RPMI7951 (cell line): ENCODE measurements around the gene CSNK1G1. TPM values are rescaled to one million over a fixed set of nuclear protein-coding genes. Genes with fewer than 3 reads are reported as not detected.
A peak's percentile ranks its signal among the peaks of the same experiment; 100 is the strongest.

Source experiments
- DNase-seq: peaks from one replicate; pipeline ENCODE4 v3.0.0-alpha.2; 2012; ENCODE audit warnings: low read depth
- total RNA-seq: library from RNA; depleted of rRNA; stranded (reverse); fragments of >200 nt; shearing (Covaris generic); gene quantifications from 2 replicates; pipeline ENCODE4 v1.2.3, GENCODE V29; 2014

Gene CSNK1G1
- total RNA-seq, 1 experiment from 2014 or later, result 23.7 TPM

DNA sequence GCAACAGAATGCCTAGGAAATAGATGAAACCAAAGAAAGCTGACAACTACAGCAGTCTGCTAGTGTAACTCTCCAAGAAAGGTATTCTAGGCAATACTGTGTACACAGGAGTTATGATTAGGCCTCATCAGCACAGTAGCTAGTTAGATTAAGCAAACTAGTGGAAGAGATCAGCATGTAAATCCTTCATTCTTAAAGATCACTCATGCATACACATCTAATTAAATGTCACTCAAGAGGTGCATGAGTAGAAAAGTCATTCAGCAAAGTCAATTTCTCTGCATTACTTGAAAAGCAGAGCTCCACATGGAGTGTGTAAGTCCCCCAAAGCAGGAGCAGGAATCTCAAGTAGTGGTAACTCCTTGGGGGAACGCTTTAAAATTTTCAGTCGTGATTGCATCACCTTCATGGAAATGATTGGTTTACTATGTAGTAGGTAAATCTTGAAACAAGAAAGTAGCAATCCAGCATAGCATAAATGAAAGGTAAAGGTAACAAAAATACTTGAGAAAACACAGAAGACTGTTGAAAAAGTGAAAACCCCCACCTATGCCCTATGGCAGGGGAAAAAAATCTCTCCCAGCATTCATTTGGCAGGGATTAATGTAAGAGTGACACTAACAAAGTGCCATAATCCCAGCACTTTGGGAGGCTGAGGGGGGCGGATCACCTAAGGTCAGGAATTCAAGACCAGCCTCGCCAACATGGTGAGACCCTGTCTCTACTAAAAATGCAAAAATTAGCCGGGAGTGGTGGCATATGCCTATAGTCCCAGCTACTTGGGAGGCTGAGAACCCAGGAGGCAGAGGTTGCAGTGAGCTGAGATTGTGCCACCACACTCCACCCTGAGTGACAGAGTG lies 163.8 kb downstream of the CSNK1G1 start:
- no peak for DNase-seq

DNA sequence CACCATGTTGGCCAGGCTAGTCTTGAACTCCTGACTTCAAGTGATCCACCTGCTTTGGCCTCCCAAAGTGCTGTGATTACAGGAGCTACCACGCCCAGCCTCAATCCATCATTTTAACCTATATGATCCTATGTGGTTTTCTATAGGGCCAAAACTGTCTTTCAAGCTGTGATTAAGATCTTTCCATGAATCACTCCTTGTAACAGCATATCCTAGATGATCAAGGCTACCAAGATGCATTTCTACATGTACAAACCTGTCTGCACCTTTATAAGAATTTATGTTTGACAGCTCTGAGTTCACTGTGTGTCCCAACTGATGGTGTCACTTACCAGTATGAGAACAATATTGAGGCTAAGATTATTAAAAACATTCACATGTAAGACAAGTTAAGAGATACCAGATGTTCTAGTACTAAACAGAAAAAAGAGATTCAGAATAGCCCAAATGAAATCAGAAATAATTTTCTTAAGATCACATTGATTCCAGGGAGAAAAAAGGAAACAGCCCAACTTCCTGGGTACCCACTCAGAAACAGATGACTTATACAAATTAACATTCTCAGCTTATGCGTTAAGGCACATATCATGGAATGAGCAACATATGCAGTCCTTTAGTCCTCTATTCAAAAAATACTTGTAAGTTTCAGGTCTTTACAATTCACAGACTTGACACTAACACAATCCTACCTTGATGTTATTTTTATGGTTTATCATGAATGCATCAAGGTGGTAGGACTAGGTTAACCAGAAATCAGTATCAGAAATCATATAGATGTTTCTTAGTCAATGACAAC lies 168.4 kb downstream of the CSNK1G1 start:
- DNase-seq, result no peak

DNA sequence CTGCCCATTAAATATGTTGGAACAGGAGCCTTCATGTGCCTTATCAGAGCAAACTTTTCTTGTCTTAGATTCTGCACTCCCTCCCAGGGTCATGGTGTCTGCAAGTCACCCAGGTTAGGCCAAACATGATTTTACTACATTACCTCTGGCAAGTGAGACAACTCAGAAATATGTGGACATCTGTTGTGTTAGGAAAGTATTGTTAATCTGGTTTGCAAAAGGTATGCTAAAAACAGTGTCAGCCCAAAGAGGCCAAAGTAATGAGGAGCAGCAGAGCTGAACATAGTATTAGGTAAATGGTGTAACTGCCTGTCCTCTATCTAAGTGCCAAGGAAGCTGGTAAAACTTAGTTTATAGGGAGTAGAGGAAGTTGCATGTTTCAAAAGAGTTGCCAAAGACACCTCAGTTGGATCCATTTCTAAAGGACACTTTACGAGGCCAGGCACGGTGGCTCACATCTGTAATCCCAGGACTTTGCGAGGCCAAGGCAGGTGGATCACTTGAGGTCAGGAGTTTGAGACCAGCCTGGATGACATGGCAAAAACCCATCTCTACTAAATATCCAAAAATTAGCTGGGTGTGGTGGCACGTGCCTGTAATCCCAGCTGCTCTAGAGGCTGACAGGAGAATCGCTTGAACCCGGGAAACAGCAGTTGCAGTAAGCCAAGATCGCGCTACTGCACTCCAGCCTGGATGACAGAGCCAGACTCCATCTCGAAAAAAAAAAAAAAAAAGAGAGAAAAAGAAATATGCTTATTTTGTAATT lies 170.6 kb downstream of the CSNK1G1 start:
- DNase-seq, result no peak

DNA sequence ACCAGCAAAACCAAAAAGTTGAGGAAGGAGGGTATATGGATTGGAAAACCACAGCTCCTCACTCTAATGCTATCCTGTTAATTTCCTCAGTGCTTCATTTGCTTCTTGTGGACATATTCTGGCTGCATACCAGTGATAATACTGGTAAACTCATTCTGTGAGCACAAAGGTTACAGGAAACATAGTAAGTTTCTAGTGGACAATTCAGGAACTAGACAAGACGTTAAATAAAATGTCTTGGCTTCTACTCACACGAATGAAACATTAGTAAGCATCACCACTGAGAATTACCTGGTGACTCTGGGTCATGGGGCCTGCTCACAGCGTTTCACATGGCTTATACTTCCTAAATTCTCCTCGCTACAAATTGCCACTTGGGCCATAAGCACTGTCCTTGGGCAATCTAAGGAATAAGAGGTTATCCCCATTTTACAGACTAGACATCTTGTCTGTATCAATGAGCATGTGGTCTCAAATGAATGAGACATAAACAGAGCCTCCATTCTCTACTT lies 173.1 kb downstream of the CSNK1G1 start:
- DNase-seq, result no peak

DNA sequence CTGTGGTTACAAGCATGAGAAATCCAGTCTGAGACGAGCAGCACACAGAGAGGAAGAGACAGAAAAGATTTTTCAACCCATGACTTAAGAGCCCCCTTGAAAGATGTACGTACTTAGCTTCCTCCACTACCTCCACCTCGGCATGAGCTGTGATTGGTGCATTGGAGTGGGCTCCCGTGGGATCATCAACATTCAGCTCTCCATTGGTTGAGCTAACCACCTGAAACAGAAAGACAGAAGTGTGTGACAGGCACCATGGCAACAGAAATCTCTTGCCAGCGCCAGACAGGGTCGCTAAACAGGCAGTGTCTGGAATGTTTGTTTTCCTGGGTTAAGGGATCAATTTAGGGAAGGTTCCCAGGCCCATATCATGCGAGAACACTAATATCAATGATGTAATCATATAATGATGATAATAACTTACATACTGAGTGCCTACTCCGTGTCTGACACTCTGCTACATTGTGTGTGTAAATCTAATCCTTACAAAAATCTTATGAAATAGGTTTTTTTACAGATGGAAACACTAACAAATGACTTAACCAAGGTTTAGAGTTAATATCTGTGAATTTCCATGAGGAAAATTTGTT lies 175.6 kb downstream of the CSNK1G1 start:
- no peak for DNase-seq

GRCh38 chr15:64166102-64166890 lies 189.7 kb downstream of the CSNK1G1 start:
- no peak for DNase-seq

DNA sequence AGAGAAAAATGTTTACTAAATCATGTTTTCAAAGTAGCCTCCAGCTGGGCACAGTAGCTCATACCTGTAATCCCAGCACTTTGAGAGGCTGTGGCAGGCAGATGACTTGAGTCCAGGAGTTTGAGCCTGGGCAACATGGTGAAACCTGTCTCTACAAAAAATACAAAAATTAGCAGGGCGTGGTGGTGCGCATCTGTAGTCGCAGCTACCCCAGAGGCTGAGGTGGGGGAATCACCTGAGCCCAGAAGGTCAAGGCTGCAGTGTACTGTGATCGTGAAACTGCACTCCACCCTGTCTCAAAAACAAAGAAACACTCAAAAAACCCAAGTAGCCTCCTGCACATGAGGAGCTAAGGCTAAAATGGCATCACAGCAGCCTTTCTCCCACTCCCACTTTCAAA lies 191.5 kb downstream of the CSNK1G1 start:
- no peak for DNase-seq

- DNase-seq, result peak; percentile 61
These were observed 192.2 kb downstream of the CSNK1G1 start for GRCh38 chr15:64163659-64164362.

DNA sequence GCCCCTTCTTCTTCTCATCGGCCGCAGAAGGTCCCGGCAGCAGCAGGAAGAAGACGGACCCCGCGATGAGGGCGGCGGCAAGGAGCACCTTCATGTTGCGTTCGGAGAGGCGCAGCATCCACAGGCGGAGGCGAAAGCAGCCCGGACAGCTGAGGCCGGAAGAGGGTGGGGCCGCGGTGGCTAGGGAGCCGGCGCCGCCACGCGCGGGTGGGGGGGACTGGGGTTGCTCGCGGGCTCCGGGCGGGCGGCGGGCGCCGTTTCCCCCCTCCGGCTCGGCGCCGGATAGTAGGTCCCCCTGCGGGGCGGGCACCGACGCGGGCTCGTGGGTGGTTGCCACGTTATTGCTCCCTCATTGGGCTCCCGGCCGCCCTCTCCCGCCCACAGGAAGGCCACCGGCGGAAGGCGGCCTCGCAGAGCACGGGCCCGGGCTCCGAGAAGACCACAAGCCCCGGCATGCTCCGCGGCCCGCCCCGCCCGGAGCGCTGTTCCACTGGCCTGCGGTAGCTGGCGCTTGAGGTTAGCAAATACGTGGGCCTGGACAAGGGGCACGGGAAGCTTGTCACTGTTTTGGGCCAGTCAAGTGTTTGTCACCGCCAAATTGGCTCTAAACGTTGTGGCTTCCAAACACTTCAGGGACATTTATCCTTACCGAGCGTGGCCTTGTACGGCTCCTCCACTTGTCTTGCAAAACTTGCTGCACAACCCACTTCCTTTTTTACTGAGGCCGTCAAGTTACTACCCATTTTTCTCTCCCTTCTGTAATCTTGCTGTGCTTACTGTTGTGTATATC lies 192.9 kb downstream of the CSNK1G1 start, which contains the start of gene PPIB:
PPIB (minus strand) TSS at position 154 of the 790 bp plus-strand sequence; CDS start at position 118, 36 bp downstream.
- DNase-seq, result peak; percentile 98

DNA sequence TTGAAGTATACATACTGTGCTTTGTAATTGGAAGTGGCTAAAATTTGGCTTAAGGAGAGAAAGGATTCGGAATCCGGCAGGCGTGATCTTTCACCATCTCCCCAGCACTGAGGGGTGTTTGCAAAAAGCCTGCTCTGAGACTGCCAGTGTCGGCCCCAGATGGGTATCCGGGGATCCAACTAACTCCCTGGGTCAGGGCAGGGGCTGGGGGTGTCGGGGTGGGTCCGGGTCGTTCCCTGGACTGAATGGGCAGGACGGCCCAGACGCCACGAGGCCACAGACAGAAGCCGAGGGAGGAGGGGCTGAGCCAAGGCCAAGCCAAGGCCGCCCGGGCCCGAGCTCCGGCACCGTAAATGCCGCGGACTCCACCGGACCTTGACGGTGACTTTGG lies 193.5 kb downstream of the CSNK1G1 start:
- no peak for DNase-seq

DNA sequence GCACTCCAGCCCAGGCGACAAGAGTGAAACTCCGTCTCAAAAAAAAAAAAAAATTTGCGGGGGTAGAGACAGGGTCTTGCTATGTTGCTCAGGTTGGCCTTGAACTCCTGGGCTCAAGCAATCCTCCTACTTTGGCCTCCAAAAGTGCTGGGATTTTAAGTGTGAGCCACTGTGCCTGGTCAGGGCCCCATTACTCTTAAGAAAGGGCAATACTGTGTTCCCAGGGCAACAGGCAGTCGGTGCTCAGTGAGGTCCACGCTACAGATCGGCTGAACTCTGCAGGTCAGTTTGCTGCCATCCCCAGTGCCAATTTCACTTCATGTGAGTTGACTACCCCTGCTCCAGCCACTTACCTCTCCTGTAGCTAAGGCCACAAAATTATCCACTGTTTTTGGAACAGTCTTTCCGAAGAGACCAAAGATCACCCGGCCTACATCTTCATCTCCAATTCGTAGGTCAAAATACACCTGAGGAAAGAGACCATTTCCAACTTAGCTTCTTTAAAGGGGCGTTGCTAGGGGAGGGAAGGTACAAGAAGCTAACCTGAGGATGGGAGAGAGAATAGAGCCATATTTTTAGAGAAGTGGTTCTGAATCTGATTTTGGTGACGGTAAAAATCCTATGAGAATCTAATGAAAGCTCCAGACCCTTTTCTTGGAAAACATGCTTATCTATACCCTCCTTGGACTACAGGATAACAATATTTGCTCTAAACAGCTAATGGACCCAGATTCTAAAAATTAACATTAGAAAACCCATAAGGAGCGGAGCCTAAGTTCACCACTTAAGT lies 194.1 kb downstream of the CSNK1G1 start:
- DNase-seq, result no peak

DNA sequence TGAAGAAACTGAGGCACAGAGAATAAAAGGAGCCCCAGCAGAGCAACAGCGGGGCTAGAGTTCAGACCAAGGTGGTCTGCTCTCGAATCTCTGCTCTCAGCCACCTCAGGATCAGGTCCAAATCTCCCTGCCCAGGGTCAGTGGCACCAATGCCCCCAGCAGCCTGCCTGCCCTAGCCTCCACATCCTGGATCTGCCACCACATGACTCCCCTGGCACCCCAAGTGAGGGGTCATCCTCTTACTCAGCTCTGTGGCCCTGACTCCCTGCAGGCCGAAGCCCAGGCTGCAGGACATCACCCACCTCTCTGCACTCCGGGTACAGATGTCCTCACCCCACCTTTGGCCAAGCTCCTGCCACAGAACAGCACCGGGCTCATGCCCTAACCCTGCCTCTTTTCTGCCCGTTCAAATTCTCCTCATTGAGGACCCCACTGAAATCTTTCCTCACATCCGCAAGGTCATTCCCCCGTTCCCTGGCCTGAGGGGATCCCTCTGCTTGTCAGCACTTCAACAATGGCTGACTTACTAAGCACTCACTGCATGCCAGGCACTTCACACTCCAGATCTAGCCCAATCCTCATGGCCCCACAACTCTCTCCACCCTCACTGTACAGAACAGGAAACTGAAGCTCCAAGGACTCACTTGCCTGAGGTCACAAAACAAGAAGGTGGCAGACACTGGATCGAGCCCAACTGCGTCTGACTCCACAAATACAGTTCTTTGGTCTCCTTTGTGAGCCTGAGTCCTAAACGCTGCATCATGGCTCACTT lies 197.4 kb downstream of the CSNK1G1 start:
- no peak for DNase-seq

GRCh38 chr15:64157599-64158125 lies 198.3 kb downstream of the CSNK1G1 start:
- DNase-seq, result no peak

- no peak for DNase-seq
These were observed 199.2 kb downstream of the CSNK1G1 start for GRCh38 chr15:64156652-64157331.

DNA sequence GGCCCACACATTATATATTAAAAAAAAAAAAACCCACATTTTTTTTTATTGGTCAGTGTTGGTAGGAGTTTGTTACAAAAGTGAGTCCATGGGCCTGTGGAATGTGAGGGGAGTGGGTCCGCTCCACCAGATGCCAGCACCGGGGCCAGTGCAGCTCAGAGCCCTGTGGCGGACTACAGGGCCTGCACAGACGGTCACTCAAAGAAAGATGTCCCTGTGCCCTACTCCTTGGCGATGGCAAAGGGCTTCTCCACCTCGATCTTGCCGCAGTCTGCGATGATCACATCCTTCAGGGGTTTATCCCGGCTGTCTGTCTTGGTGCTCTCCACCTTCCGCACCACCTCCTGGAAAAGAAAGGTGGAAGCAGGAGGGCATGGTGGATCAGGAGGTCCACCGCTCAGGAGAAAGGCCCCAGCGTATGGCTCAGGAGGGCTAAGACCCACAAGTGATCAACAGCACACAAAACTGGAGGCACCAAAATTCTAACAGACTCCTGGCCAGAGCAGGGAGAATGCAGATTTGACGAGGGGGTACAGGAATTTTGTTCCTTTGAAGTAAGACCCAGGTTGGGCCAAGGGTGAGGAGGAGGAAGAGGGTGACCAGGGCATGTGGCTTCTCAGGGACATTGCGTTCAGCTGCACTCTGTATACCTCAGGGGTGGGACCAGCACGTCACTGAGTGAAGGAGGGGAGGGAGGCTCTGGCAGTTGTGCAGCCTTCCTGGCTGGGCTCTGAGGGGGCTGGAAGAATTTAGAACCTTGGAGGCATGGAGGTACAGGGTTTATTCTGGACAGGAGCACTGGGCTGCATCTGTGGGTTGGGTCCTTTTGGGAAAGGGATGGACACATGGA lies 199.9 kb downstream of the CSNK1G1 start:
- no peak for DNase-seq
